ENCODE measurements around the gene CHRNE.

Gene CHRNE

GRCh38 chr17:4899341-4900230 is 3.3 kb downstream of the CHRNE start, which contains the start of gene C17orf107:
Gene C17orf107 (plus strand): TSS chr17:4899536. CDS start chr17:4899763, 227 bp downstream.
- no peak for TF ChIP-seq EZH2phosphoT487 (IDR thresholded peaks at IDR 0.05; ENCODE audit: low read depth)
- TF ChIP-seq, protein P1, sequence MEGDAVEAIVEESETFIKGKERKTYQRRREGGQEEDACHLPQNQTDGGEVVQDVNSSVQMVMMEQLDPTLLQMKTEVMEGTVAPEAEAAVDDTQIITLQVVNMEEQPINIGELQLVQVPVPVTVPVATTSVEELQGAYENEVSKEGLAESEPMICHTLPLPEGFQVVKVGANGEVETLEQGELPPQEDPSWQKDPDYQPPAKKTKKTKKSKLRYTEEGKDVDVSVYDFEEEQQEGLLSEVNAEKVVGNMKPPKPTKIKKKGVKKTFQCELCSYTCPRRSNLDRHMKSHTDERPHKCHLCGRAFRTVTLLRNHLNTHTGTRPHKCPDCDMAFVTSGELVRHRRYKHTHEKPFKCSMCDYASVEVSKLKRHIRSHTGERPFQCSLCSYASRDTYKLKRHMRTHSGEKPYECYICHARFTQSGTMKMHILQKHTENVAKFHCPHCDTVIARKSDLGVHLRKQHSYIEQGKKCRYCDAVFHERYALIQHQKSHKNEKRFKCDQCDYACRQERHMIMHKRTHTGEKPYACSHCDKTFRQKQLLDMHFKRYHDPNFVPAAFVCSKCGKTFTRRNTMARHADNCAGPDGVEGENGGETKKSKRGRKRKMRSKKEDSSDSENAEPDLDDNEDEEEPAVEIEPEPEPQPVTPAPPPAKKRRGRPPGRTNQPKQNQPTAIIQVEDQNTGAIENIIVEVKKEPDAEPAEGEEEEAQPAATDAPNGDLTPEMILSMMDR (IDR thresholded peaks at IDR 0.05; ENCODE audit: low read depth, low read length): no peak
- Histone ChIP-seq H3K9ac (ENCODE audit: low read length) (no peak within 1 kb of the TSS), H3K4me2 (ENCODE audit: low read length) (no peak within 1 kb of the TSS), H3K4me1 (ENCODE audit: low read length) (peaks cover 10% of the 10 kb centered on the region), H3K4me3 (ENCODE audit: low read length) (no peak within 1 kb of the TSS), H4K20me1 (ENCODE audit: insufficient read depth, low read length) (no peaks in the 10 kb centered on the region), H3K27ac (ENCODE audit: low read length) (no peak within 1 kb of the TSS), H3K27me3 (ENCODE audit: low read depth, low read length) (no peaks in the 10 kb centered on the region), H3K9me3 (ENCODE audit: insufficient read depth, low read length) (no peaks in the 10 kb centered on the region), H2AFZ (ENCODE audit: low read depth, low read length) (no peak within 1 kb of the TSS), H3K36me3 (replicated peaks; ENCODE audit: low read depth, low read length) (no peaks in the 10 kb centered on the region), H3K79me2 (ENCODE audit: low read length) (no peaks in the 10 kb centered on the region)

- no peaks in the 10 kb centered on the region for H4K20me1 ChIP-seq (ENCODE audit: insufficient read depth, low read length)
- no peaks in the 10 kb centered on the region for H3K9me3 ChIP-seq (ENCODE audit: insufficient read depth, low read length)
- H3K27me3 ChIP-seq (ENCODE audit: low read depth, low read length): no peaks in the 10 kb centered on the region
- H3K4me2 ChIP-seq (ENCODE audit: low read length): no peak overlapping the region
- no peak overlapping the region for H2AFZ ChIP-seq (ENCODE audit: low read depth, low read length)
- H3K4me3 ChIP-seq (ENCODE audit: low read length): no peak overlapping the region
- no peaks in the 10 kb centered on the region for H3K79me2 ChIP-seq (ENCODE audit: low read length)
- H3K27ac ChIP-seq (ENCODE audit: low read length): no peak overlapping the region
- H3K4me1 ChIP-seq (ENCODE audit: low read length): peaks cover 10% of the 10 kb centered on the region
- TF ChIP-seq EZH2phosphoT487 (IDR thresholded peaks at IDR 0.05; ENCODE audit: low read depth): no peak
- TF ChIP-seq, protein P1 (IDR thresholded peaks at IDR 0.05; ENCODE audit: low read depth, low read length): no peak
- H3K9ac ChIP-seq (ENCODE audit: low read length): no peak overlapping the region
- H3K36me3 ChIP-seq (replicated peaks; ENCODE audit: low read depth, low read length): no peaks in the 10 kb centered on the region
Observed at GRCh38 chr17:4898927-4899326, 4.0 kb downstream of the CHRNE start.

GRCh38 chr17:4898351-4898750 is 4.5 kb downstream of the CHRNE start:
- no peak overlapping the region for H3K9ac ChIP-seq (ENCODE audit: low read length)
- no peaks in the 10 kb centered on the region for H3K79me2 ChIP-seq (ENCODE audit: low read length)
- no peaks in the 10 kb centered on the region for H3K36me3 ChIP-seq (replicated peaks; ENCODE audit: low read depth, low read length)
- H3K27ac ChIP-seq (ENCODE audit: low read length): no peak overlapping the region
- TF ChIP-seq EZH2phosphoT487 (IDR thresholded peaks at IDR 0.05; ENCODE audit: low read depth): no peak
- TF ChIP-seq, protein P1 (IDR thresholded peaks at IDR 0.05; ENCODE audit: low read depth, low read length): no peak
- no peaks in the 10 kb centered on the region for H3K27me3 ChIP-seq (ENCODE audit: low read depth, low read length)
- H3K9me3 ChIP-seq (ENCODE audit: insufficient read depth, low read length): no peaks in the 10 kb centered on the region
- no peak overlapping the region for H3K4me2 ChIP-seq (ENCODE audit: low read length)
- no peaks in the 10 kb centered on the region for H4K20me1 ChIP-seq (ENCODE audit: insufficient read depth, low read length)
- no peak overlapping the region for H3K4me3 ChIP-seq (ENCODE audit: low read length)
- no peak overlapping the region for H2AFZ ChIP-seq (ENCODE audit: low read depth, low read length)
- peaks cover 6% of the 10 kb centered on the region for H3K4me1 ChIP-seq (ENCODE audit: low read length)

- Histone ChIP-seq H3K27ac (ENCODE audit: low read length) (no peak overlapping the region), H3K4me2 (ENCODE audit: low read length) (no peak overlapping the region)
Observed at GRCh38 chr17:4897785-4898184, 5.1 kb downstream of the CHRNE start.

More at GRCh38 chr17:4897785-4898184, 5.1 kb downstream of the CHRNE start:
- Histone ChIP-seq H3K4me1 (ENCODE audit: low read length) (peaks cover under 1% of the 10 kb centered on the region; the same call in 1 of the 2 replicates), H2AFZ (ENCODE audit: low read depth, low read length) (no peak overlapping the region), H4K20me1 (ENCODE audit: insufficient read depth, low read length) (no peaks in the 10 kb centered on the region), H3K9ac (ENCODE audit: low read length) (no peak overlapping the region), H3K9me3 (ENCODE audit: insufficient read depth, low read length) (no peaks in the 10 kb centered on the region), H3K27me3 (ENCODE audit: low read depth, low read length) (no peaks in the 10 kb centered on the region), H3K4me3 (ENCODE audit: low read length) (no peak overlapping the region), H3K79me2 (ENCODE audit: low read length) (no peaks in the 10 kb centered on the region), H3K36me3 (replicated peaks; ENCODE audit: low read depth, low read length) (no peaks in the 10 kb centered on the region)
- TF ChIP-seq, protein P1 (IDR thresholded peaks at IDR 0.05; ENCODE audit: low read depth, low read length): no peak

Data from OCI-LY3 (cell line).